Fibroblast of the aortic adventitia (primary cell): ENCODE data around the gene KNOP1. TPM values are rescaled to one million over a fixed set of nuclear protein-coding genes. Genes with fewer than 3 reads are reported as not detected.

ENCODE experiments used
- DNase-seq: peaks from one replicate; pipeline ENCODE4 v3.0.0-alpha.2; 2010; ENCODE audit warnings: low read depth
- H3K4me3 ChIP-seq: 2 replicates; pipeline ENCODE4 v1.5.1; 2011; ENCODE audit warnings: low read depth, mild to moderate bottlenecking, control low read depth, low read length, moderate library complexity
- CTCF ChIP-seq: IDR thresholded peaks from 2 replicates; pipeline ENCODE4 v1.5.1; 2011; ENCODE audit warnings: mild to moderate bottlenecking, low read length, control low read depth, inconsistent platforms; ENCODE audit not compliant: insufficient read depth
- total RNA-seq: library from RNA; depleted of rRNA; stranded (reverse); fragments of >200 nt; gene quantifications from 2 replicates; pipeline ENCODE4 v1.2.3, GENCODE V29; 2012; ENCODE audit warnings: low replicate concordance

KNOP1 gene
- total RNA-seq, 1 donor = 12.7 TPM

DNA sequence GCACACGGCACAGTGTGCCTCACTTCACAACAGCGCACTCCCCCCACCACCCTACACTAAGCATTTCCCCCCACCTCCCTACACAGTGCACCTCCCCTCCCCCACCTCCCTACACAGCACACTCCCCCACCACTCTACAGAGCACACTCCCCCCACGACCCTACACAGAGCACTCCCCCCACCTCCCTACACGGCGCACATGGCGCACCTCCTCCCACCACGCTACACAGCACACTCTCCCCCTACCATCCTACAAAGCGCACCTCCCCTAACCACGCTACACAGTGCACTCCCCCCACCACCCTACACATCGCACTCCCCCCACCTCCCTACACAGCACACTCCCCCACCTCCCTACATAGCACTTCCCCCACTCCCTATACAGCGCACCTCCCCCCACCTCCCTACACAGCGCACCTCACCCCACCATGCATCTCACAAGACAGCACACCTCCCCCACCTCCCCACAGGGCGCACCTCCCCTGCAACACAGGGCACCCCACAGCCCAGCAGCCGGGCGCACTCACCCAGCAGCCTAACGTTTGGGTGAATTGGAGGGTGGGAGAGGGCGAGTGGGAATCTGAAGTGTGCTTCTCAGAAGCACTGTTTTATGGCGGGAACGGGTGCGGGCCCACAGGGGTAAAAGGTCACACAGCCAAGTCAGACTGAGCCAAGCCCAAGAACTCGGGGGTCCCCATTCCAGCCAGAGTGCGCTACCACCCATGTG is 10.3 kb downstream of the KNOP1 start:
- TF ChIP-seq CTCF = no peak
- H3K4me3 ChIP-seq = no peak overlapping the region
- no peak for DNase-seq

GRCh38 chr16:19706846-19707245 is 11.2 kb downstream of the KNOP1 start:
- DNase-seq = no peak
- TF ChIP-seq CTCF = no peak
- H3K4me3 ChIP-seq = no peak overlapping the region

- DNase-seq = no peak
- TF ChIP-seq CTCF = no peak
- no peak overlapping the region for H3K4me3 ChIP-seq
These were observed 12.2 kb downstream of the KNOP1 start for GRCh38 chr16:19705843-19706242.

DNA sequence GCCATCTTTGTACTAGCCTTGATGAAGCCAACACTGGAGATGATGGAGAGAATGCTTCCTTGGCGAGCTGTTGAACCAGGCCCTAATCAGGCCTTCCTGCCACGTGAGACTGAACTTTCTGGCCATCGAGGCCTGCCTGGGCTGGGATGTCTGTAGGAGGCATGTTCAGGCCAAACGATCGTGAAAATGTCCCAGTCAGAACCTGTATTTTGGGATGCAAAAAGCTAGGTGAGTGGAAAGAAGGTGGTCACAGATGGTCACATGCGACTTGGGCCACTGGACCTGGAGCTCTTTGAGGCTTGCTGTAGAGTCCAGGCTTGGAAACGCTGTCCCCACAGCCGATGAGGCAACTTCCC is 12.9 kb downstream of the KNOP1 start:
- TF ChIP-seq CTCF = no peak
- DNase-seq = no peak
- H3K4me3 ChIP-seq = no peak overlapping the region

GRCh38 chr16:19704321-19705145 is 13.5 kb downstream of the KNOP1 start:
- TF ChIP-seq CTCF = no peak
- peak; percentile 70 for DNase-seq
- H3K4me3 ChIP-seq = no peak overlapping the region

DNA sequence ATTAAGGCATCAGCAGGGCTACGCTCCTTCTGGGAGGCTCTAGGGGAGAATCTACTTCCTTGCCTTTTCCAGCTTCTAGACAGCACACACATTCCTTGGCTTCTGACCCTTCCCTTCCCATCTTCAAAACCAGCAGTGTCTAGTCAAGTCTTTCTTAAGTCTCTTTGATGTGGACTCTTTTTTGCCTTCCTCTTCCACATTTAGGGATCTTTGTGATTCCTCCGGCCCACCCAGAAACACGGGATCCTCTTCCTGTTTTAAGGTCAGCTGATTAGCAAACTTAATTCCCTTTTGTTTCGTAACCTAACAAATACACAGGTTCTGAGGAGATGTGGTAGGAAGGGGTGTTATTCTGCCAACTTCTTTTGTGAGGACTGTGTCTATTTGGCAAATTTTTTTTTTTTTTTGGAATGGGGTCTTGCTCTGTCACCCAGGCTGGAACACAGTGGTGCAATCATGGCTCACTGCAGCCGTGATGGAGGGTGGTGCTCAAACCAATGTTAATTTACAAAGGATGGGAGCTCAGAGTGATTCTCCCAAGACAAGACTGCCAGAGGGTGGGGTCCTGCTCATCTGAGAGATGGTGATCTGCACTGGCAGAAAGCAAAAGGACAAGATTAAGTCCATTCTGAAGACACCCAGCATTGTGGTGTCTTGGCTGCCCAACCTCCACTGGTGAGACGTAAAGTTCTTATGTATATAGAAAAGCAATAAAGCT is 14.7 kb downstream of the KNOP1 start:
- H3K4me3 ChIP-seq = no peak overlapping the region
- TF ChIP-seq CTCF = no peak
- no peak for DNase-seq
